Activated T-cell treated with anti-CD3 and anti-CD28 coated beads, Interleukin-2, amount 50 U/mL, for 24 hours (primary cell): ENCODE measurements around the gene KLF4.
A peak's percentile ranks its signal among the peaks of the same experiment; 100 is the strongest.
"Not testable (repeated sequence)": the region's sequence is repeated elsewhere in the genome, so short reads cannot be mapped to it uniquely, and the experiment has no call there.

Experiments
- DNase-seq: peaks from one replicate; pipeline ENCODE4 v3.0.0-alpha.2; 2020
- H3K27ac Mint-ChIP-seq: 2 replicates; pipeline ENCODE4 v1.8.0; 2020; ENCODE audit warnings: mild to moderate bottlenecking, mixed read lengths
- H3K27me3 Mint-ChIP-seq: 2 replicates; pipeline ENCODE4 v1.8.0; 2020; ENCODE audit warnings: mixed read lengths
- H3K36me3 Mint-ChIP-seq: 2 replicates; pipeline ENCODE4 v1.8.0; 2020; ENCODE audit warnings: low read depth, mixed read lengths
- H3K4me1 Mint-ChIP-seq: 2 replicates; pipeline ENCODE4 v1.8.0; 2020; ENCODE audit warnings: low read depth, mixed read lengths
- H3K4me3 Mint-ChIP-seq: 2 replicates; pipeline ENCODE4 v1.8.0; 2020; ENCODE audit warnings: mild to moderate bottlenecking, moderate library complexity, mixed read lengths
- H3K9me3 Mint-ChIP-seq: 2 replicates; pipeline ENCODE4 v1.8.0; 2020; ENCODE audit warnings: mixed read lengths

Gene KLF4

DNA sequence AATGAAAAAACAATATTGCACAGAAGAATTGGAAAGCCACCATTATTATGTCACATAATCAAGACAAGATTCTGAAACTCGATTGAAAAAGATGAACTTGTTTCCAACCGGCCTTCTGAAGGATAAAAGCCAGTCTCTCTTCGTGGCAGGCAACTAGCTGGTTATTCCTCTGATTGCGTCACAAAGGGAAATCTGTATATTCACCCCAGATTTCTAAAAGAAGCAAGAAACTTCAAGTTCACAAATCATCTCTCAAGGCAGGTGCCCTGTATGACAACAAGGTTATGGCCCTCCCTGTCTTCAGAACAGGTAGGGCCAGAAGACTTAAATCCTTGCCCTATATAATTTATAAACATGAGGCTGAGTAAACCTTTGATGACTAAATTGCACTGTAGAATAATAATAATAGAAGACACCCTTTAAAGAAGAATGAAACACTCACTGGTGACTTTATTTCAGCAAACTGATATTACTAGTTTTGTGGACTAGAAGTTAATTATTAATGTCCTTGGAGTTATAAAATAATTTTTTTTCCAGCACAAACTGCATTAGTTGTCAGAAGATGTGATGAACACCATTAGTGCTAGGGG lies 2.9 kb upstream of the KLF4 start:
- Mint-ChIP-seq H3K9me3 (no peaks in the 10 kb centered on the region), H3K27ac (no peak overlapping the region), H3K27me3 (peaks cover 70% of the 10 kb centered on the region), H3K36me3 (no peaks in the 10 kb centered on the region), H3K4me1 (peaks cover 19% of the 10 kb centered on the region), H3K4me3 (no peak overlapping the region)
- DNase-seq: no peak

GRCh38 chr9:107491081-107492053 lies 1.8 kb upstream of the KLF4 start:
- H3K27ac Mint-ChIP-seq: no peak overlapping the region
- peak overlapping the region; percentile 23 for H3K4me3 Mint-ChIP-seq
- peaks cover 81% of the 10 kb centered on the region for H3K27me3 Mint-ChIP-seq
- H3K9me3 Mint-ChIP-seq: no peaks in the 10 kb centered on the region
- peaks cover 20% of the 10 kb centered on the region for H3K4me1 Mint-ChIP-seq
- H3K36me3 Mint-ChIP-seq: no peaks in the 10 kb centered on the region
- no peak for DNase-seq

DNA sequence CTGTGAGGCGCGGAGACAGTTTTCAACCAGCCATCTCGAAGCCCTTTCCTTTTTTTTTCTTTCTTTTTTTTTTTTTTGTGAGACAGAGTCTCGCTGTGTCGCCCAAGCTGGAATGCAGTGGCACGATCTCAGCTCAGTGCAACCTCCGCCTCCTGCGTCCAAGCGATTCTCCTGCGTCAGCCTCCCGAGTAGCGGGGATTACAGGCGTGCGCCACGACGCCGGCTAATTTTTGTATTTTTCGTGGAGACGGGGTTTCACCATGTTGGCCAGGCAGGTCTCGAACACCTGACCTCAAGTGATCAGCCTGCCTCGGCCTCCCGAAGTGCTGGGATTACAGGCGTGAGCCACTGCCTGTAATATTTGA lies 1.0 kb upstream of the KLF4 start:
- peaks cover 20% of the 10 kb centered on the region for H3K4me1 Mint-ChIP-seq
- not testable (repeated sequence) for H3K36me3 Mint-ChIP-seq, H3K9me3 Mint-ChIP-seq, H3K27ac Mint-ChIP-seq, DNase-seq
- H3K4me3 Mint-ChIP-seq: peak overlapping the region; percentile 66
- peaks cover 85% of the 10 kb centered on the region for H3K27me3 Mint-ChIP-seq

GRCh38 chr9:107489144-107489673 lies 360 bp downstream of the KLF4 start:
- Mint-ChIP-seq H3K36me3 (no peaks in the 10 kb centered on the region), H3K4me3 (peak overlapping the region; percentile 65), H3K27me3 (peaks cover 80% of the 10 kb centered on the region), H3K27ac (no peak overlapping the region), H3K4me1 (peaks cover 20% of the 10 kb centered on the region), H3K9me3 (no peaks in the 10 kb centered on the region)
- no peak for DNase-seq

DNA sequence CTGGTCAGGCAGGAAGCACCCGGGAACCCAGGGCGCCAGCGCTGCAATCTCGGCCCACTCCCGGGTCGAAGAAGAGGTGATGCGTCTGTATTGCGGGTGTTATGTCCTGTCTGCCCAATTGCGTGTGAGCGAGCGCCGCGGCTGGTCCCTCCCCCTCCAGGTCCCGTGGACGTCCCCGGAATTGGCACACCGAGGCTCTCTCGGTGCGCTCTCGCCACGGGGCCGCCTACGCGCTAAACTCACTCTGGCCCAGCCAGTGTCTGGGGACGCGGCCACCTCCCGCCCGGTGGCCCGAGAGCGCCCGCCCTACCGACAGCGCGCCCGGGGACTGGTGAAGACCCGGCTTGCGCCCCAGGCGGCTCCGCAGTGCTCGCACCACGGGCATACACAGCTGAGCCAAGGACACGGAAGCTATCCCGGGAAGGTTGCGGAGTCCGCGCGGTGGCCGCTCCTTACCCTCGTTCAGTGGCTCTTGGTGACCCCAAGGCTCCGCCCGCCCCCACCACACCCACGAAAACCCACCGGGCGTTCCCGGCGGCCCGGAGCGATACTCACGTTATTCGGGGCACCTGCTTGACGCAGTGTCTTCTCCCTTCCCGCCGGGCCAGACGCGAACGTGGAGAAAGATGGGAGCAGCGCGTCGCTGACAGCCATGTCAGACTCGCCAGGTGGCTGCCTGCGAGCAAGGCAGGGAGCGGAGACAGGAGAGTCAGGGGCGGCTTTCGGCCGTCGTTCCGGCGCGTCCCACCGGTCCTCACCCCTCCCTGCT lies 1.0 kb downstream of the KLF4 start:
- H3K4me1 Mint-ChIP-seq: peaks cover 20% of the 10 kb centered on the region
- peak overlapping the region; percentile 65 for H3K4me3 Mint-ChIP-seq
- H3K27ac Mint-ChIP-seq: no peak overlapping the region
- H3K36me3 Mint-ChIP-seq: no peaks in the 10 kb centered on the region
- no peaks in the 10 kb centered on the region for H3K9me3 Mint-ChIP-seq
- peaks cover 75% of the 10 kb centered on the region for H3K27me3 Mint-ChIP-seq
- peak; percentile 41 for DNase-seq

- peaks cover 73% of the 10 kb centered on the region for H3K27me3 Mint-ChIP-seq
- no peaks in the 10 kb centered on the region for H3K9me3 Mint-ChIP-seq
- no peaks in the 10 kb centered on the region for H3K36me3 Mint-ChIP-seq
- peak; percentile 39 for DNase-seq
- H3K27ac Mint-ChIP-seq: no peak overlapping the region
- peak overlapping the region; percentile 65 for H3K4me3 Mint-ChIP-seq
- H3K4me1 Mint-ChIP-seq: peaks cover 20% of the 10 kb centered on the region
Observed at GRCh38 chr9:107487521-107488374, 1.8 kb downstream of the KLF4 start.

DNA sequence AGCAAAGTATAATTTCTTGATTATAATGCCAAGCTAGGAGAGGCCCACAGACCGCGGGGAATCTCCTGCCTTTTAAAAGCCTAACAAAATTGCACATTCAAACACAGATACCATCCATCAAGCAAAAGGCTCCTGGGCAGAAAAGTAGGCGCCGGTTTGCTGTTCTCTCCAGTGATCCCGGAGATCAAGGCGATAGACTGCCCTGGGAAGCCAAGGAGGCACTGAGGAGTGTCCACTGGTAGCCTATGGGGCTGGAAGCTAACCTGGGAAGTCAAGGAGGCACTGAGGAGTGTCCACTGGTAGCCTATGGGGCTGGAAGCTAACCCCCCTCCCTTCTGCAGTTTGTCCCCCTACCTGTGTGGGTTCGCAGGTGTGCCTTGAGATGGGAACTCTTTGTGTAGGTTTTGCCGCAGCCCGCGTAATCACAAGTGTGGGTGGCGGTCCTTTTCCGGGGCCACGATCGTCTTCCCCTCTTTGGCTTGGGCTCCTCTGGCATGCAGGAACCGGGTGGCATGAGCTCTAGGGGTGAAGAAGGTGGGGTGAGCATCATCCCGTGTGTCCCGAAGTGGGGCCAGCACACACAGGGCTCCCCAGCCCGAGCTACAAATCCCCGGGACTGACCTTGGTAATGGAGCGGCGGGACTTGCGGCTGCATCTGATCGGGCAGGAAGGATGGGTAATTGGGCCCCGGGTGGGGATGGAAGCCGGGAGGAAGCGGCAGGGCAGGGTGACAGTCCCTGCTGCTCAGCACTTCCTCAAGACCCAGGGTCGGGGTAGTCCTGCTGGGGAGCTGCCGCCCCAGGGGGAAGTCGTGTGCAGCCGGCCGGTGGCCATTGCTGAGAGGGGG lies 2.7 kb downstream of the KLF4 start:
- Mint-ChIP-seq H3K36me3 (no peaks in the 10 kb centered on the region), H3K4me3 (no peak overlapping the region), H3K27me3 (peaks cover 64% of the 10 kb centered on the region), H3K4me1 (peaks cover 20% of the 10 kb centered on the region), H3K27ac (no peak overlapping the region), H3K9me3 (no peaks in the 10 kb centered on the region)
- no peak for DNase-seq

GRCh38 chr9:107485458-107486043 lies 4.0 kb downstream of the KLF4 start:
- no peak for DNase-seq
- no peaks in the 10 kb centered on the region for H3K9me3 Mint-ChIP-seq
- peaks cover 12% of the 10 kb centered on the region for H3K4me1 Mint-ChIP-seq
- H3K27me3 Mint-ChIP-seq: peaks cover 51% of the 10 kb centered on the region
- H3K36me3 Mint-ChIP-seq: no peaks in the 10 kb centered on the region
- H3K4me3 Mint-ChIP-seq: no peak overlapping the region
- no peak overlapping the region for H3K27ac Mint-ChIP-seq

GRCh38 chr9:107484117-107484723 lies 5.3 kb downstream of the KLF4 start:
- no peaks in the 10 kb centered on the region for H3K9me3 Mint-ChIP-seq
- peaks cover 46% of the 10 kb centered on the region for H3K27me3 Mint-ChIP-seq
- no peaks in the 10 kb centered on the region for H3K36me3 Mint-ChIP-seq
- DNase-seq: no peak
- H3K4me3 Mint-ChIP-seq: no peak overlapping the region
- H3K4me1 Mint-ChIP-seq: peaks cover 8% of the 10 kb centered on the region
- no peak overlapping the region for H3K27ac Mint-ChIP-seq

DNA sequence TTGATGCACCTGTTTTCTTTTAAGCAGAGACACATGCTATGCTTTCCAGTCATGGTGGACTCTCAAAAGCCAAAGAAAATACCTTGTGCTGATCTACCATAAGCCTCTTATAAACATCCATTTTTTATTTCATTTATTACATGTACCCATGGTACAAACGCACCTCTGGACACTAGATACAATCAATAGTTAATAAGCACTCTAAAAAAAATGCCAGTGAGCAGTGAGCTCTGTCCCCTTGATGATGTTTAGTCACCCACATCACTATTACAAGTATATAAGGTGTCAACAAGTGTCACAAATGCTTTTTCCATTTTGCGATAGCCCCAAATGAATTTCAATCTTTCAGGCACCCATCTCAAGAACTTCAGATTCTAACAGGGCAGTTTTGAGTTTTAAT lies 5.9 kb downstream of the KLF4 start:
- H3K9me3 Mint-ChIP-seq: no peaks in the 10 kb centered on the region
- H3K36me3 Mint-ChIP-seq: no peaks in the 10 kb centered on the region
- H3K27me3 Mint-ChIP-seq: peaks cover 44% of the 10 kb centered on the region
- H3K27ac Mint-ChIP-seq: no peak overlapping the region
- H3K4me3 Mint-ChIP-seq: no peak overlapping the region
- DNase-seq: no peak
- H3K4me1 Mint-ChIP-seq: peaks cover 3% of the 10 kb centered on the region

DNA sequence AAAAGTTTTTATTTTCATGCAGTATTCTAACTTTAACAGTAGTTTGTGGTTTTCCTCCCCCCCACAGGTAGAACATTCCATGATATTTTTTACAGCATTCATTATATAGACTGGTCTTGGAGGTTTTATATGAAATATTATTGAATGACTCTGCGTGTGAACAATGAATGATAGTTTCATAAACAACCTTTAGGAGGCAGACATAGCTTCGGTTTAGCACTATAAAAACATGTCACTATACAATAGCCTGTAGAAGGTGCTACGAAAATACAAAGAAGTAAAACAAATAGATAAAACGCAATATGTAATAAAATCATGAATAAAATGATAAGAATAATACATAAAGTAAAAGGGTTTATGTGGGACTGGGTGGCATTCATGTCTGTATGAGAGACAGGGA lies 8.5 kb downstream of the KLF4 start:
- H3K4me1 Mint-ChIP-seq: no peaks in the 10 kb centered on the region
- no peak overlapping the region for H3K4me3 Mint-ChIP-seq
- DNase-seq: no peak

DNA sequence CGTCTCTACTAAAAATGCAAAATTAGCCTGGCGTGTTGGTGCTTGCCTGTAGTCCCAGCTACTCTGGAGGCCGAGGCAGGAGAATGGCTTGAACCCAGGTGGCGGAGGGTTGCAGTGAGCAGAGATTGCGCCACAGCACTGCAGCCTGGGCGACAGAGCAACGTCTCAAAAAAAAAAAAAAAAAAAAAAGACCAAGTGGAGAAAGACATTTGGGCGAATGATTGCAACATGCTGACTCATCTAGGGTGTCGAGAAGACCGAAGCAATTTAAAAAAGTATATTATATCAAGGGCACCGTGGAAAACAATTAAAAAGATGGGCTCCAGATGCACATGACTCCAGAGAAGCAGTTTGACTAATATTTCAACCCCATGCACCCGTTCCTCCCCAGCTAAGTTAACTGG lies 9.2 kb downstream of the KLF4 start:
- Mint-ChIP-seq H3K27ac (no peak overlapping the region), H3K9me3 (no peaks in the 10 kb centered on the region)
- DNase-seq: no peak

More for the DNA sequence above, 8.5 kb downstream of the KLF4 start:
- no peaks in the 10 kb centered on the region for H3K9me3 Mint-ChIP-seq
- H3K27ac Mint-ChIP-seq: no peak overlapping the region
- peaks cover 28% of the 10 kb centered on the region for H3K27me3 Mint-ChIP-seq
- no peaks in the 10 kb centered on the region for H3K36me3 Mint-ChIP-seq

More for the DNA sequence above, 9.2 kb downstream of the KLF4 start:
- Mint-ChIP-seq H3K4me1 (no peaks in the 10 kb centered on the region), H3K4me3 (no peak overlapping the region), H3K27me3 (peaks cover 24% of the 10 kb centered on the region), H3K36me3 (no peaks in the 10 kb centered on the region)
